ENCODE measurements around the gene BRIP1. TPM values are rescaled to one million over a fixed set of nuclear protein-coding genes. Genes with fewer than 3 reads are reported as not detected.

The BRIP1 gene
- total RNA-seq, 1 donor from 2014 or later, result 6.4 TPM

DNA sequence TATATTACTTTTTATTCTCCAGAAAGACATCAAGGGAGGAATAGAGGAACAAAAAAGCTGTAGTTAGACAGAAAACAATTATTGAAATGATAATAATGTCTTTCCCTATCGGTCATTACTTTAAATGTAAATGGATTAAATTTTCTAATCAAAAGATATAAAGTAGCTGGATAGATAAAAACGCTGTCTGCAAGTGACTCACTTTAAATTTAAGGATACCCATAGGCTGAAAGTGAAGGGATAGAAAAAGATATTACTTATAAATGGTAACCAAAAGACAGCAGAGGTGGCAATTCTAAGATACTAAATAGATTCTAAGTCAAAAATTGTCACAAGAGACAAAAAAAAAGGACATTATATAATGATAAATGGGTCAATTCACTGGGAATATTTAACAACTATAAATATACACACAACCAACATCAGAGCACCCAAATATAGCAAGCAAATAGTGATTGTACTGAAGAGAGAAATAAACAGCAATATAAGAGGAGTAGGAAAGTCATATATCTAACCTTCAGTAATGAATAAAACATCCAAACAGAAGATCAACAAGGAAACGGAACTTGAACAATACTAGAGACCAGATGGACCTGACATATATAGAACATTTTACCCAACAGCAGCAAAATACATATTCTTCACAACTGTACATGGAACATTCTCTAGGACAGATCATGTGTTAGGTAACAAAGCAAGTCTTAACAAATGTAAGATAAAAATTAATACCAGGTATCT, 116.9 kb downstream of the BRIP1 start:
- no peaks in the 10 kb centered on the region for H3K9me3 ChIP-seq (ENCODE audit: insufficient read depth, low read depth, low read length)
- Mint-ChIP-seq H3K36me3 (ENCODE audit: low read depth, unreplicated experiment) (peaks cover 4% of the 10 kb centered on the region), H3K4me3 (ENCODE audit: unreplicated experiment) (no peak overlapping the region), H3K9me3 (ENCODE audit: unreplicated experiment) (peaks cover 7% of the 10 kb centered on the region), H3K4me1 (ENCODE audit: low read depth, unreplicated experiment) (no peaks in the 10 kb centered on the region), H3K27ac (ENCODE audit: unreplicated experiment) (no peak overlapping the region), H3K27me3 (ENCODE audit: low read depth, unreplicated experiment) (no peaks in the 10 kb centered on the region)
- no peak for TF ChIP-seq EZH2 (IDR thresholded peaks at IDR 0.05; ENCODE audit: insufficient read depth, low read length)
- TF ChIP-seq, protein P1, sequence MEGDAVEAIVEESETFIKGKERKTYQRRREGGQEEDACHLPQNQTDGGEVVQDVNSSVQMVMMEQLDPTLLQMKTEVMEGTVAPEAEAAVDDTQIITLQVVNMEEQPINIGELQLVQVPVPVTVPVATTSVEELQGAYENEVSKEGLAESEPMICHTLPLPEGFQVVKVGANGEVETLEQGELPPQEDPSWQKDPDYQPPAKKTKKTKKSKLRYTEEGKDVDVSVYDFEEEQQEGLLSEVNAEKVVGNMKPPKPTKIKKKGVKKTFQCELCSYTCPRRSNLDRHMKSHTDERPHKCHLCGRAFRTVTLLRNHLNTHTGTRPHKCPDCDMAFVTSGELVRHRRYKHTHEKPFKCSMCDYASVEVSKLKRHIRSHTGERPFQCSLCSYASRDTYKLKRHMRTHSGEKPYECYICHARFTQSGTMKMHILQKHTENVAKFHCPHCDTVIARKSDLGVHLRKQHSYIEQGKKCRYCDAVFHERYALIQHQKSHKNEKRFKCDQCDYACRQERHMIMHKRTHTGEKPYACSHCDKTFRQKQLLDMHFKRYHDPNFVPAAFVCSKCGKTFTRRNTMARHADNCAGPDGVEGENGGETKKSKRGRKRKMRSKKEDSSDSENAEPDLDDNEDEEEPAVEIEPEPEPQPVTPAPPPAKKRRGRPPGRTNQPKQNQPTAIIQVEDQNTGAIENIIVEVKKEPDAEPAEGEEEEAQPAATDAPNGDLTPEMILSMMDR (IDR thresholded peaks at IDR 0.05; ENCODE audit: insufficient read depth, low read depth, low read length), result no peak
- H3K4me1 ChIP-seq (ENCODE audit: insufficient read depth, low read length), result no peaks in the 10 kb centered on the region
- no peak overlapping the region for H2AFZ ChIP-seq (ENCODE audit: low read depth, low read length)
- peaks cover 2% of the 10 kb centered on the region for H3K79me2 ChIP-seq (ENCODE audit: insufficient read depth, low read length)
- no peak overlapping the region for H3K9ac ChIP-seq (ENCODE audit: low read length)
- DNase-seq (ENCODE audit: low read depth), result no peak
- no peaks in the 10 kb centered on the region for H4K20me1 ChIP-seq (ENCODE audit: insufficient read depth, low read length)
- no peak for FAIRE-seq
- H3K27me3 ChIP-seq (ENCODE audit: insufficient read depth, low read length), result no peaks in the 10 kb centered on the region
- H3K4me2 ChIP-seq (ENCODE audit: low read length), result no peak overlapping the region
- H3K36me3 ChIP-seq (ENCODE audit: insufficient read depth, low read length), result peaks cover 9% of the 10 kb centered on the region
- H3K4me3 ChIP-seq (ENCODE audit: insufficient read depth, low read depth, low read length), result no peak overlapping the region
- H3K27ac ChIP-seq (ENCODE audit: low read depth, low read length), result no peak overlapping the region

DNA sequence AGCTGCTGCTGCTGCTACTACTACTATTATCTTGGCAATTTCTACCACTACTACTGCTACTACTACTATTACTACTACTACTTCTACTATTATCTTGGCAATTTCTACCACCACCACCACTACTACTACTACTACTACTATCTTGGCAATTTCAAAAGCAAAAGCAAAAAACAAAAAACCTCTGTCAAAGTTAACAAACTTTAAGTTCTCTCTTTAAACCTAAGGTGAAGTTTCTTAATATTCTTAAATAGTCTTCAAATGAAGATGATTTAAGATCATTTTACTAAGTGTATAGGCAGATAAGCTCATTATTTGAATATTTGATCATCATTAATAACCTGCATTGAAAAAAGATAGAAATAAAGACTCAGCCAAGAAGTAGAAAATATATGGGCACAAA, 118.5 kb downstream of the BRIP1 start:
- H3K27ac Mint-ChIP-seq (ENCODE audit: unreplicated experiment), result no peak overlapping the region
- no peak overlapping the region for H3K4me2 ChIP-seq (ENCODE audit: low read length)
- FAIRE-seq (no peak), DNase-seq (ENCODE audit: low read depth) (no peak)
- no peaks in the 10 kb centered on the region for H3K9me3 ChIP-seq (ENCODE audit: insufficient read depth, low read depth, low read length)
- H2AFZ ChIP-seq (ENCODE audit: low read depth, low read length), result no peak overlapping the region
- H3K36me3 ChIP-seq (ENCODE audit: insufficient read depth, low read length), result peaks cover 9% of the 10 kb centered on the region
- H3K4me3 ChIP-seq (ENCODE audit: insufficient read depth, low read depth, low read length), result no peak overlapping the region
- no peak overlapping the region for H3K4me3 Mint-ChIP-seq (ENCODE audit: unreplicated experiment)
- peaks cover 6% of the 10 kb centered on the region for H3K36me3 Mint-ChIP-seq (ENCODE audit: low read depth, unreplicated experiment)
- H3K27me3 Mint-ChIP-seq (ENCODE audit: low read depth, unreplicated experiment), result no peaks in the 10 kb centered on the region
- TF ChIP-seq EZH2 (IDR thresholded peaks at IDR 0.05; ENCODE audit: insufficient read depth, low read length), result no peak
- TF ChIP-seq, protein P1 (IDR thresholded peaks at IDR 0.05; ENCODE audit: insufficient read depth, low read depth, low read length), result no peak
- no peak overlapping the region for H3K9ac ChIP-seq (ENCODE audit: low read length)
- peaks cover 9% of the 10 kb centered on the region for H3K9me3 Mint-ChIP-seq (ENCODE audit: unreplicated experiment)
- H3K27ac ChIP-seq (ENCODE audit: low read depth, low read length), result no peak overlapping the region
- no peaks in the 10 kb centered on the region for H3K4me1 Mint-ChIP-seq (ENCODE audit: low read depth, unreplicated experiment)
- H4K20me1 ChIP-seq (ENCODE audit: insufficient read depth, low read length), result no peaks in the 10 kb centered on the region
- no peaks in the 10 kb centered on the region for H3K4me1 ChIP-seq (ENCODE audit: insufficient read depth, low read length)
- H3K27me3 ChIP-seq (ENCODE audit: insufficient read depth, low read length), result no peaks in the 10 kb centered on the region
- H3K79me2 ChIP-seq (ENCODE audit: insufficient read depth, low read length), result peaks cover 2% of the 10 kb centered on the region

DNA sequence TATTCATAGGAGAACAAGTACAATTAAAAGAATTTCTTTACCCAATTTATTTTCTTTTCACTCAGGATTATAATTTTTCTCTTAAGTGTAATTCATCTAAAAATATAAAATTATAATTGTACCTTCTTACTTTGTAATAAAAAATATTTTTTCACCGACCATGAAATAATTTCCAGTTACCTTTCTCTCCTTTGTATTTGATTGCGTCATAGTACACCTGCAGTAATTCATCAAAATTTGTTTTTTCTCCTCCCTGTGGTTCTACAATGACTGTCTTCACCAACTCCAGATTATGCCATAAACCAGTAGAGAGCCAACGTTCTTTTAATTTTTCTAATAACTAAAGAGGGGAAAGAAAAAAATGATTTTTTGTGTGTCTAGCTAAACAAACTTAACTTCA, 119.1 kb downstream of the BRIP1 start:
- DNase-seq (ENCODE audit: low read depth), result no peak
- H3K9me3 ChIP-seq (ENCODE audit: insufficient read depth, low read depth, low read length), result no peaks in the 10 kb centered on the region
- peaks cover 2% of the 10 kb centered on the region for H3K79me2 ChIP-seq (ENCODE audit: insufficient read depth, low read length)
- H3K4me3 ChIP-seq (ENCODE audit: insufficient read depth, low read depth, low read length), result no peak overlapping the region
- H2AFZ ChIP-seq (ENCODE audit: low read depth, low read length), result no peak overlapping the region
- H3K27me3 ChIP-seq (ENCODE audit: insufficient read depth, low read length), result no peaks in the 10 kb centered on the region
- peaks cover 2% of the 10 kb centered on the region for H3K4me1 Mint-ChIP-seq (ENCODE audit: low read depth, unreplicated experiment)
- no peak for FAIRE-seq
- no peaks in the 10 kb centered on the region for H3K4me1 ChIP-seq (ENCODE audit: insufficient read depth, low read length)
- H3K27ac Mint-ChIP-seq (ENCODE audit: unreplicated experiment), result no peak overlapping the region
- H3K27ac ChIP-seq (ENCODE audit: low read depth, low read length), result no peak overlapping the region
- H3K4me2 ChIP-seq (ENCODE audit: low read length), result no peak overlapping the region
- TF ChIP-seq EZH2 (IDR thresholded peaks at IDR 0.05; ENCODE audit: insufficient read depth, low read length), result no peak
- TF ChIP-seq, protein P1 (IDR thresholded peaks at IDR 0.05; ENCODE audit: insufficient read depth, low read depth, low read length), result no peak
- H3K9me3 Mint-ChIP-seq (ENCODE audit: unreplicated experiment), result peaks cover 9% of the 10 kb centered on the region
- H4K20me1 ChIP-seq (ENCODE audit: insufficient read depth, low read length), result no peaks in the 10 kb centered on the region
- no peak overlapping the region for H3K9ac ChIP-seq (ENCODE audit: low read length)
- no peak overlapping the region for H3K4me3 Mint-ChIP-seq (ENCODE audit: unreplicated experiment)
- H3K27me3 Mint-ChIP-seq (ENCODE audit: low read depth, unreplicated experiment), result no peaks in the 10 kb centered on the region
- peaks cover 6% of the 10 kb centered on the region for H3K36me3 Mint-ChIP-seq (ENCODE audit: low read depth, unreplicated experiment)
- peaks cover 9% of the 10 kb centered on the region for H3K36me3 ChIP-seq (ENCODE audit: insufficient read depth, low read length)
